GDM1 (cell line): ENCODE measurements around the gene SLC25A43.
"Not testable (repeated sequence)": the region's sequence is repeated elsewhere in the genome, so short reads cannot be mapped to it uniquely, and the experiment has no call there.

Experiments
- DNase-seq: peaks from one replicate; lab custom pipeline; 2025; lab: John Stamatoyannopoulos, UW

SLC25A43 gene

DNA sequence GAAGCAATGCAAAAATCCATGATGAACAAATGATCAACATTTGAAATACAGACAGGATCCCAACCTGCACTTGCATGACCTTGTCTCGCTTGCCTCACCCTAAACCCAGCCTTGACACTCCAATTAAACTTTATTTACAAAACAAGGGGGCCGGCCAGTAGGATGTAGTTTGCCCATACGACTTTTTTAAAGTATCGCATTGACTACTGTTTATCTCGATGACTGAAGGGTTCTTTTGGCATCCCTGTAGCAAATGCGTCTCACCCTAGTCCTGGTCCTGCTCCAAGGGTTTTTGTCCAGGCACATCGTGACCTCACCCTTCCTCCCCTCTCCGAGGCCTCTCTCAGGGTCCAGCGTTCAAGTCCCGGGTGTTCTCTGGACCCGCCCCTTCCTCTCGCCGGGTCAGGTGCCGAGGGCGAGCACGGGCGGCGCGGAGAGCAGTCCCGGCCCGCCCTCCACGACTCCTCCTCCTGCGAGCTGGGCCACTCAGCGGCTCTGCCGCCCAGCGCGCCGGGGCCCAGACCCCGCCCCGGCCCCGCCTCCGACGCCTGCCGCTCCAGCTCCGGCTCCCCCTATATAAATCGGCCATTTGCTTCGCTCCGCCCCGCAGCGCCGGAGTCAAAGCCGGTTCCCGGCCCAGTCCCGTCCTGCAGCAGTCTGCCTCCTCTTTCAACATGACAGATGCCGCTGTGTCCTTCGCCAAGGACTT, 68.9 kb downstream of the SLC25A43 start, which contains the start of gene SLC25A5:
SLC25A5 (plus strand) TSS at position 603 of the 709 bp plus-strand sequence; CDS start at position 675, 72 bp downstream.
- DNase-seq: peak; percentile 81

GRCh38 chrX:119468551-119469312, 69.6 kb downstream of the SLC25A43 start:
- peak; percentile 72 for DNase-seq

GRCh38 chrX:119469313-119469635, 70.1 kb downstream of the SLC25A43 start:
- DNase-seq: no peak

DNA sequence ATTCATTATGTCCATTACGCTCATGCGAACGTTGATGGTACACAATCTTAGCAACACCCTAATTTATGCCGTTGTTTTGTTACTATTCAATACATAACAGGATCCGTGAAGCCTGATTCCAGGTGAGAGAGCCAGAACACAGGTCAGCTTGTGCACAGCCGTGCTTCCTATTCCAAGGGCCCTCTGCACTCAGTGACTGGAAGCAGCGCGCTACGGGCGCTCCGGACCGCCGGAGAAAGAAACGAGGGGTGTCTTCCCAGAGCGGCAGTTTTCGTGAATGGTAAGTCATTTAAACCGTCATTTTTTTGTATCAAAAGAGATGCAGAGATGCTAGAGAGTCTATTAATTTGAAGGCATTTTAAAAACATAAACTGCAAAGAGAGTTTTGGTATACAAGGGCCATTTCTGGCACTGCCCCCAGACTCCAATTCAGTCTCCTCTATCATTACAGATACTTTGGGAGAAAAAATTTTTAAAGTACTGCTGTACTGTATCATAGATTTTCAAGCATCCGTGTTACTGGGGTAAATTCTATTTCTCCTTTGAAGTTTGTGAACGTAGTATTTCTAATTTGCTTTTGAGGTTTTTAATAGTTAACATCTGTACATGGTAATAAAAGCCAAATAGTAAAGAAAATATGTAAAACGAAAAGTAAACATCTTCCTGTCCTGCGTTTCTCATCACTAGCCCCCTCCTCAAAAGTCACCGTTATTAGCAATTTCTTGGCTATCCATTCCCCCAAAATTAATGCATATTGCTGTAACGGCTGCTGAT, 75.7 kb downstream of the SLC25A43 start:
- no peak for DNase-seq

DNA sequence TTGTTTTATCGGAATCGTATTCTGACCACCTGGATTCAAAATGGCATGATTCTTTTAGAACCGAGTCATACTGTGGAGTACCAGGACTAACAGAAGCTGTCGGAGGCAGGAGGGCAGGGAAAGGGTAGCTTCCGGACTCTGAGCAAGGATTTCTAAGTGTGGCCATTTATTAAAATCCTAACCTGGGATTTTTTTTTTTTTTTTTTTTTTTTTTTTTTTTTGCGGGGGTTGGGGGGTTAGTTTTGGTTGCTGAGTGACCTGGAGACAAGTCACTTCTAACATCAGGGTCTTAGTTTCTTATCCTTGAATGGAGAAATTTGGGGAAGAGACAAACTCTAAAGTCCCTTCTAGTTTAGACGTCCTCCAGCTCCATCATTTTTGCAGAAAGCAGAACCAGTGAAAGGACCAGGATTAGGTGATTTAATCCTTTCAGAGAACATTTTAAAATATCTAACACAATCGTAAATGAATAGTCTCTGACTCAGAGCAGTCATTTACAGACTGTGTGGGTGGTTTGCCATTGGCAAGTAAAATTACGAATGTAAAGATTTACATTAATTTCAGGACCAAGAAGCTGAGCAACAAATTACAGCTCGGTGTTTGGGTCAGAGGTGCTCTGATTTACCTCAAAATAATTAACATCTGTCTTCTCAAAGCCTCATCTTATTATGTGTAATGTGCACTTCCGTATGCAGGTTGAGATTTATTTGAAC, 76.4 kb downstream of the SLC25A43 start:
- DNase-seq: no peak

DNA sequence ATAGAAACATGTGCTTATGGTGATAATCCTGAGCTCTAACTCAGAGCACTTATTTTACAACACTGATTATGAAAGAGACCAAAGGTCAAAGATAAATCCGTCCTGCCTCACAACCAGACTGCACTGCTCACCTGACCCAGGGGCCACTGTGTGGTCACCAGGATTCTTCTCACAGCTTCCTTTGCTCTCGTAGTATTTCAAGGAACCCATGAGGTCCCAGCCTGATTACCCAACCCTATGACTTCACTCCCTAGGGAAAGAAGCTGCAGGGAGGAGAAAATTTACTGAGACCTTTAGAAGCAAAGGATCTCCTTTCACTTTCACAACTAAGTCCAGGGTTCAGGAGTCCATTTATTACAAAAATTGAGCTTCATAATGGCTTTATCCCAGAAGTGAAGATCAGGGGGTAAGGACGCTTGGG, 78.7 kb downstream of the SLC25A43 start:
- no peak for DNase-seq

DNA sequence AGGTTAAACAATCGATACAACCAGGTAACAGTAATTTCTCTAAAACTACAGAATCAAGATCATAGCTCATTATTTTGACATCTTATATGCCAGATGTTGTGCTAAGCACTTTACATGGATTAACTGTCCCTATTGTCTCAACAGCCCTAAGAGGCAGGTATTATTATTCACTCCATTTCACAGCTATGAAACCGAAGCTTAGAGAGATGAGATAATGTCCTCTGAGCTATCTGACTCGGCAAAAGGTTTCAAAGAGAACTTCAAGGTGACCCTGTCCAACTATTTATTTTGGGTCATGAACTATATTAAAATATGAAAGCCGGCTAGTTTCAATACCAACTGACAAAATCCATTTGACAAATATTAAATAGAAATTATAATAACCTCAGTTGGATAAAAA, 79.4 kb downstream of the SLC25A43 start:
- DNase-seq: no peak

GRCh38 chrX:119479845-119480244, 80.7 kb downstream of the SLC25A43 start:
- no peak for DNase-seq

GRCh38 chrX:119481323-119481801, 82.2 kb downstream of the SLC25A43 start:
- DNase-seq: no peak

GRCh38 chrX:119482041-119482440, 82.9 kb downstream of the SLC25A43 start:
- DNase-seq: no peak

DNA sequence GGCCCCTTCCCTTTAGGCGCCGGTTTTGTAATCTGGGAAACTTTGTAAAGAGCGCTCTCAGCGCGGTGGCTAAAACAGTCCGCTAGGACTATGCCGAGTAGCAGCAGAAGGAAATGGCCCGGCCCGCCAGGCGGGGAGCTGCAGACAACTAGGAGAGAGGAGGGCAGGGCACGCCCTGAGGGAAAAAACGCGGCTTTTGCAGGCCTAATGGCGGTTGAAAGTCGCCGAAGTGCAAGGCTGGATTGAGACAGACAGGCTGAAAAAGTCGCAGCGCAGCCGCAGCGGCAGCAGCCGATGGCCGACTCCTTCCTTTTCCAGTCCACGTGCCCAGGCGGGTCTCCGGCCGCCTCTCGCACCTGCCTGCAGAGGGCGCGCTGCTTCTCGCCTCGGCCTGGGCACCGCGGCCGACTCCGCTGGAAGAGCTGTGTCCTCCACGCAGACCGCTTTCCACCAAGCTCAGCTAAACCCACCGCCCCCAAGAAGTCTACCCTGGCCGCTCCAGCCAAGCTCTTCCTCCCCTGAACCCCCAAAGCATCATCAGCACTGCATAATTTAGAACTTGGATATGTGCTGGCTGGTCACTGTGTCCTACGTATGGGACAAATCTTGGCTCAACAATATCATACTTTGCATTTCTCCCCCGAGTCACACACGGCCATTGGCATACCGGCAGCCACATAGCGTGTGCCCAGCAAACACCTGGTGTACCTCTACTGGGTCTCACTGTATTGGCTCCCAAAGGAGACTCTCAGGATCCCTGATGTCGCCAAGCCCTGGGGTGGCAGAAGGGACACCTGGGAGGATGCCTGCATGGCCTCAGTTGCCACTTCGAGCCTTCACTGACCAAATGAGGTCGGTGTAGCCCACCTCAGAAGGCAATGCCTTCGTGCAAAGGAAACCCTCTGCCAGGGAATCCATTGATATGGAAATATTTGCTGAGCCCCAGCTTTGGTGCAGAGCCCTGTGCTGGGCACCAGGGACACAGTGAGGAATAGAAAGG, 83.6 kb downstream of the SLC25A43 start:
- peak; percentile 31 for DNase-seq

GRCh38 chrX:119486745-119487144, 87.6 kb downstream of the SLC25A43 start:
- no peak for DNase-seq

DNA sequence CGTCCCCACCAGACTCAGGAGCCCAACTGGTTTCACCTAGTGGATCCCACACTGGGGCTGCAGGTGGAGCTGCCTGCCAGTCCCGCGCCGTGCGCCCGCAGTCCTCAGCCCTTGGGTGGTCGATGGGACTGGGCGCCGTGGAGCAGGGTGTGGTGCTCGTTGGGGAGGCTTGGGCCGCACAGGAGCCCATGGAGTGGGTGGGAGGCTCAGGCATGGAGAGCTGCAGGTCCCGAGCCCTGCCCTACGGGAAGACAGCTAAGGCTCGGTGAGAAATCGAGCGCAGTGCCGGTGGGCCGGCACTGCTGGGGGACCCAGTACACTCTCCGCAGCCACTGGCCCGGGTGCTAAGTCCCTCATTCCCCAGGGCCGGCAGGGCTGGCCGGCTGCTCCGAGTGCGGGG, 88.6 kb downstream of the SLC25A43 start:
- not testable (repeated sequence) for DNase-seq

DNA sequence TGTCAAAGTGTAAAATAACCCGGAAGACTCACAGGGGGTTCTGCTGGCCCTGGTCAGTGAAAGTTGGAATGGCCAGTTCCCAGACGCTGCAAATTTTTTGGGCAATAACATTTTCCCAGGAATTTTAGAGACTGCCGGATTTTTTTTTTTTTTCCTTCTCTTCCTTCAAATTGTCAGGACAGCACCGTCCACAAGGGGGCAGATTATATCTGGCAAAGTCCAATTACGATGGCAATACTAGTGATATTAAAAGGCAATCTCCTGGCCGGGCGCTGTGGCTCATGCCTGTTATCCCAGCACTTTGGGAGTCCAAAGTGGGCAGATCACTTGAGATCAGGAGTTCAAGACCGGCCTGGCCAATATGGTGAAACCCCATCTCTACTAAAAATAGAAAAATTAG, 89.6 kb downstream of the SLC25A43 start:
- DNase-seq: peak; percentile 9

GRCh38 chrX:119489212-119490074, 90.3 kb downstream of the SLC25A43 start:
- DNase-seq: no peak

GRCh38 chrX:119492463-119492862, 93.3 kb downstream of the SLC25A43 start:
- DNase-seq: no peak

DNA sequence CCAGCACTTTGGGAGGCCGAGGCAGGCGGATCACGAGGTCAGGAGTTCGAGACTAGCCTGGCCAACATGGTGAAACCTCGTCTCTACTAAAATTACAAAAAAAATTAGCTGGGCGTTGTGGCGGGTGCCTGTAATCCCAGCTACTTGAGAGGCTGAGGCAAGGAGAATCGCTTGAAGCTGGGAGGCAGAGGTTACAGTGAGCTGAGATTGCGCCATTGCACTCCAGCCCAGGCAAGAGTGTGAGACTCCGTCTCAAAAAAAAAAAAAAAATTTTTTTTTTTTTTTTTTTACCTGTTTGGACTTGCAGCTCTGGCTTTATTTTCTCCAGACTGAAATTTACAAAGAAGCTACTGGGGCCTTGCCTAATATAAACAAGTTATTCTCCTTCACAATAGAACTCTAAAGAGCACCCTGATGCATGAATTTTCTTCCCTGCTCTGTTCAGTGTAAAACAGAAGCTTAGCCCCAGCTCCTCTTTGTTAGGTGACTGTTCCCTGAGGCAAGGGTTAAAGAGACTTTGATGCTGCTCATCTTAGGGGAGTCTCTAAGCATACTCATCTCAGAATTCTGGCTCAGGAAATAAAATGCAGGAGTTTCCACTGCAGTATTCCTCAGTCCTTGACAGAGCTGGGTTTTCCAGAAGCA, 94.8 kb downstream of the SLC25A43 start:
- DNase-seq: not testable (repeated sequence)

DNA sequence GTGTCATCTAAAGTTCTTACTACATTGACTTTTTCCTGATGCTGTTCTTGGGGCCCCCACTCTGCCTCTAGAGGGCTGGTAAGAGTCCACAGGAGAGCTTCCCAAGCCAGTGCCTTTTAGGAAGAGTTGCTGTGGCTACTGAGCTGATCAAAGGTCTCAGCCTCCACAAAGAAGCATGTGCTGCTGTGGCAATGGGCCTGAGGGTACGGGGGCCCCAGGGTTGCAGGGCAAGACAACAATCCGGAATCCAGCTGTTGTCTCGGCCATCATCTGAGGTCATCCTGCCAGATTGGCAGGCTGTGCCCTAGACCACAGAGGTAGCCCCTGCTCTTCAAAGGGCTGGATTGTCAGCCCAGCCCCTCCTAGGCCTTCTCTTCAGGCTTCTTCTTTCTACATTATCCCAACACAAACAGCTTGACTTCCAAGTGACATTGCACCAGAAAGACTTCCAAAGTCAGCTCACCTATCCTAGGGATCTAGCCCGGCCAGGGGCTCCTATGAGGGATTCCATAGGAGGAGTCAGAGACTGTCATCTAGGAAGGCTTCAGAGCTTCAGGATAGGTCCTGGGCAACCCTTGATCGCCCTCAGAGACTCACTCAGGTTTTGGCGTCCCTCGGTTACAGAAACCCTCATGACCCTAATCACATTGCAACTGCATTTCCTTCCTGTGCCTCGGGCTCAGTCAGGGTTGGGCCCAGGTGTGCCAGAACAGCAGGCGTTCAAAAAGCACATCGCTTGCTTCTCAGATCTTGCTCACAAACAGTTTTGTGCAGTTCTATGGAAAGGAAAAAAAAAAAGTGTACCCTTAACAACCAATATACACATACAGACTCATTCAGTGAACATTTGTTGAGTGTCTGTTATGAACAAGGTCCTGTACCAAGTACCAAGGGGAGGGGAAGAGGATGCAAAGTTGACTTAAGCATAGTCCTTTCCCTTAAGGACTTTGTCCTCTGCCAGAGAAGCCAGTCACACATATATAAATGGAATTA, 96.9 kb downstream of the SLC25A43 start:
- DNase-seq: no peak
